Measurements from ENCODE around the gene TAF11L12. TPM values are rescaled to one million over a fixed set of nuclear protein-coding genes. Genes with fewer than 3 reads are reported as not detected.
"Not testable (repeated sequence)": the region's sequence is repeated elsewhere in the genome, so short reads cannot be mapped to it uniquely, and the experiment has no call there.

The TAF11L12 gene
- total RNA-seq (2014; rRNA removed; shearing (Covaris generic)): not detected in 2 replicates
- polyA plus RNA-seq (2015; cell fraction: cytosol; rRNA removed): not detected in 2 replicates
- polyA plus RNA-seq (2015; cell fraction: nucleus; rRNA removed): not detected in 2 replicates

DNA sequence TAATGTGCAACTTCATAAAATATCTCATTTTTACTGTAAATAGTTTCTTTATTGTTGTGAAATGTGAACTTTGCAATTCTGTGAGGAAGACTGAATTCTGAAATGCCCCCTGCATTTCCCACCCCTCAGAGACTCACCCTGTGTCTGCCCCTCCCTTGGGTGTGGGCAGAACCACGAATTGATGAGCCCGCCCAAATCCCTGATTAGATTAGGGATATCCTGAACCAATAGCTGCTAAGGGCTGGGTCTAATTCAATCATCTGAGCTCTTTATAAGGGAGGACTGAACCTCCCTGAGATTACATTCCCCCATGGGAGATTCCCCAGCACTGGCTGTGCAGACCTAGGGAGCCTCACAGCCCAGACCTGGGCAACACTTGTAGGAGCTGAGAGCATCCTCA is at the start of gene TAF11L12:
TSS of gene TAF11L12 (plus strand) at position 301 of the 400 bp plus-strand sequence.
- in situ Hi-C loops (cut with HindIII; ENCODE audit: low pct_unique_long_range_greater_than_20kb, low sequenced_read_pairs); DNase-seq (ENCODE audit: low read depth, low spot score): not testable (repeated sequence)

DNA sequence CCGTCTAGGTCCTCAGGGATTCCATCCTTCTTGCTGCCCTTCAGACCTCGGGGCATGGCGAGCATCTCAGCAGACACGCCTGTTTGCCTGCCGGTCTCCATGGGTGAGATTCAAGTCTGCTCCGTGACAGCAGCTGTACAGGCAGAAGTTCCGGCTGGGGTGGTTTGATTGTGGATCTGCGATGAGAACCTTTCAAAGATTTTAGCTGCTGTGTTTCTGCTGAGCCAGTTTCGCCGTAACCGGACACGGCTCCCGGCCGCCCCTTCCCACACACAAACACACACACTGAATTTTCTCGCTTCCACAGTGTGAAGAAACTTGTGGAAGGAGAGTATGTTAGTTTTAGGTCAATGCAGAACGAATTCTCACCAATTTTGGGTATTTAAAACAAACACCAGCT is 24.5 kb upstream of the TAF11L12 start, which contains the start of gene TAF11L7:
TSS of gene TAF11L7 (minus strand) at position 101 of the 400 bp plus-strand sequence.
- DNase-seq (ENCODE audit: low read depth, low spot score); in situ Hi-C loops (cut with HindIII; ENCODE audit: low pct_unique_long_range_greater_than_20kb, low sequenced_read_pairs): not testable (repeated sequence)

DNA sequence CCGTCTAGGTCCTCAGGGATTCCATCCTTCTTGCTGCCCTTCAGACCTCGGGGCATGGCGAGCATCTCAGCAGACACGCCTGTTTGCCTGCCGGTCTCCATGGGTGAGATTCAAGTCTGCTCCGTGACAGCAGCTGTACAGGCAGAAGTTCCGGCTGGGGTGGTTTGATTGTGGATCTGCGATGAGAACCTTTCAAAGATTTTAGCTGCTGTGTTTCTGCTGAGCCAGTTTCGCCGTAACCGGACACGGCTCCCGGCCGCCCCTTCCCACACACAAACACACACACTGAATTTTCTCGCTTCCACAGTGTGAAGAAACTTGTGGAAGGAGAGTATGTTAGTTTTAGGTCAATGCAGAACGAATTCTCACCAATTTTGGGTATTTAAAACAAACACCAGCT is 19.3 kb upstream of the TAF11L12 start, which contains the start of gene TAF11L8:
TSS of gene TAF11L8 (minus strand) at position 101 of the 400 bp plus-strand sequence.
- in situ Hi-C loops (cut with HindIII; ENCODE audit: low pct_unique_long_range_greater_than_20kb, low sequenced_read_pairs); DNase-seq (ENCODE audit: low read depth, low spot score): not testable (repeated sequence)

DNA sequence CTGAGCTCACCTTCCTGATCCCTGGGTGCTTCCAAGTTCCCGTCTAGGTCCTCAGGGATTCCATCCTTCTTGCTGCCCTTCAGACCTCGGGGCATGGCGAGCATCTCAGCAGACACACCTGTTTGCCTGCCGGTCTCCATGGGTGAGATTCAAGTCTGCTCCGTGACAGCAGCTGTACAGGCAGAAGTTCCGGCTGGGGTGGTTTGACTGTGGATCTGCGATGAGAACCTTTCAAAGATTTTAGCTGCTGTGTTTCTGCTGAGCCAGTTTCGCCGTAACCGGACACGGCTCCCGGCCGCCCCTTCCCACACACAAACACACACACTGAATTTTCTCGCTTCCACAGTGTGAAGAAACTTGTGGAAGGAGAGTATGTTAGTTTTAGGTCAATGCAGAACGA is 15.9 kb upstream of the TAF11L12 start, which contains the start of gene TAF11L9:
TSS of gene TAF11L9 (minus strand) at position 140 of the 400 bp plus-strand sequence.
- in situ Hi-C loops (cut with HindIII; ENCODE audit: low pct_unique_long_range_greater_than_20kb, low sequenced_read_pairs); DNase-seq (ENCODE audit: low read depth, low spot score): not testable (repeated sequence)

DNA sequence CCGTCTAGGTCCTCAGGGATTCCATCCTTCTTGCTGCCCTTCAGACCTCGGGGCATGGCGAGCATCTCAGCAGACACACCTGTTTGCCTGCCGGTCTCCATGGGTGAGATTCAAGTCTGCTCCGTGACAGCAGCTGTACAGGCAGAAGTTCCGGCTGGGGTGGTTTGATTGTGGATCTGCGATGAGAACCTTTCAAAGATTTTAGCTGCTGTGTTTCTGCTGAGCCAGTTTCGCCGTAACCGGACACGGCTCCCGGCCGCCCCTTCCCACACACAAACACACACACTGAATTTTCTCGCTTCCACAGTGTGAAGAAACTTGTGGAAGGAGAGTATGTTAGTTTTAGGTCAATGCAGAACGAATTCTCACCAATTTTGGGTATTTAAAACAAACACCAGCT is 12.5 kb upstream of the TAF11L12 start, which contains the start of gene TAF11L10:
TSS of gene TAF11L10 (minus strand) at position 101 of the 400 bp plus-strand sequence.
- DNase-seq (ENCODE audit: low read depth, low spot score); in situ Hi-C loops (cut with HindIII; ENCODE audit: low pct_unique_long_range_greater_than_20kb, low sequenced_read_pairs): not testable (repeated sequence)

DNA sequence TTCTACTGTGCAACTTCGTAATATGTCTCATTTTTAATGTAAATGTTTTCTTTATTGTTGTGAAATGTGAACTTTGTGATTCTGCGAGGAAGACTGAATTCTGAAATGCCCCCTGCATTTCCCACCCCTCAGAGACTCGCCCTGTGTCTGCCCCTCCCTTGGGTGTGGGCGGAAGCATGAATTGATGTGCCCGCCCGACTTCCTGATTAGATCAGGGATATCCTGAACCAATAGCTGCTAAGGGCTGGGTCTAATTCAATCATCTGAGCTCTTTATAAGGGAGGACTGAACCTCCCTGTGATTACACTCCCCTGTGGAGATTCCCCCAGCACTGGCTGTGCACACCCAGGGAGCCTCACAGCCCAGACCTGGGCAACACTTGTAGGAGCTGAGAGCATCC is 6.3 kb upstream of the TAF11L12 start, which contains the start of gene TAF11L11:
TSS of gene TAF11L11 (plus strand) at position 304 of the 400 bp plus-strand sequence.
- in situ Hi-C loops (cut with HindIII; ENCODE audit: low pct_unique_long_range_greater_than_20kb, low sequenced_read_pairs); DNase-seq (ENCODE audit: low read depth, low spot score): not testable (repeated sequence)

DNA sequence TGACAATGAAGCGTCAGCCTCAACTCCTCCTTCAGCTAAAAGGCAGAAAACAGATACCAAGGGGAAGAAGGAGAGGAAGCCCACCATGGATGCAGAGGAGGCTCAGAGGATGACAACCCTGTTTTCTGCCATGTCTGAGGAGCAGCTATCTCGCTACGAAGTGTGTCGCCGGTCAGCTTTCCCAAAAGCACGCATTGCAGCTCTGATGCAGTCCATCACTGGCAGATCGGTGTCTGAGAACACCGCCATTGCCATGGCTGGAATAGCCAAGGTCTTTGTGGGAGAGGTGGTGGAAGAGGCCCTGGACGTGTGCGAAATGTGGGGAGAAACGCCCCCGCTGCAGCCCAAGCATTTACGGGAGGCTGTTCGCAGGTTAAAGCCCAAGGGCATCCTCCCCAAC is 5.2 kb upstream of the TAF11L12 start:
- no peak for DNase-seq (ENCODE audit: low read depth, low spot score)
- in situ Hi-C loops (cut with HindIII; ENCODE audit: low pct_unique_long_range_greater_than_20kb, low sequenced_read_pairs): no loop called here

DNA sequence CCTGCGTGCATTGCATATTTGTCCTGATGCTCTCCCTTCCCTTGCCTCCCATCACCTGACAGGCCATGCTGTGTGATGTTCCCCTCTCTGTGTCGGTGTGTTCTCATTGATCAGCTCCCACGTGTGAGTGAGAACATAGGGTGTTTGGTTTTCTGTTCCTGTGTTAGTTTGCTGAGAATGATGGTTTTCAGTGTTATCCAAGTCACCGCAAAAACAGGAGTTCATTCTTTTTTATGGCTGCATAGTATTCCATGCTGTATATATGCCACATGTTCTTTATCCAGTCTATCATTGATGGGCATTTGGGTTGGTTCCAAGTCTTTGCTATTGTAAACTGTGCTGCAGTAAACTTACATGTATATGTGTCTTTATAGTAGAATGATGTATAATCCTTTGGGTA is 2.7 kb upstream of the TAF11L12 start:
- in situ Hi-C loops (cut with HindIII; ENCODE audit: low pct_unique_long_range_greater_than_20kb, low sequenced_read_pairs); DNase-seq (ENCODE audit: low read depth, low spot score): not testable (repeated sequence)

DNA sequence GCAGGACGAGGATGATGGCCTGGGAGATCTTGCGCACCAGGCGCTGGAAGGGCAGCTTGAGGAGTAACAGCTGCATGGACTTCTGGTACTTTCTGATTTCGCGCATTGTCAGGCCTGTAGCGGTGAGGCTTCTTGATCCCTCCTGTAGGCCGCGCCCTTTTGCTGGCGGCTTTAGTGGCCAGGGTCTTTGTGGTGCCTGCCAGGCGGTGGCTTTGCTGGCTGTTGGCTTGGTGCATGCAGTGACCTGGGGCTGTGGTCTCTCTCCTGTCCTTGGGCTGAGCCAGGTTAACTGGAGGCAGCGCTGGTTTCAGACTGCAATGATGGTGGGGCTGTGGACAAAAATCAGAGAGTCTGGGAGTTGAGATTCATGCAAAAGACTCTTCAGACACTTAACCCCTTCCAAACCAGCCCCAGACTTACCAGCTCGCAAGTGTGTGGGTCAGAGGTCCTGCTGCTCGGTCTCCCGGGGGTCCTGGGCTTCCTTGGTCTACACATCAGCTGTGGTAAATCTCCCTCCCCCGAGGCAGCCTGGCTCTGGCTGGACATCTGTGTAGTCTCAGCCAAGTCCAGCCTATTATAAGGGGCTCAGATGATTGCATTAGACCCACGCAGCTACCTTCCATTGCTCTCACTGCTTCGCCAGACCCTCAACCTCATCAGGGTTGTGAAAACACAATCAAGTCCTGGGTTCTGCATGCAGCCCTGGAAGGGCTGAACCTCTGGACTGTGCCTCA is 4.8 kb downstream of the TAF11L12 start:
- DNase-seq (ENCODE audit: low read depth, low spot score): no peak
- in situ Hi-C loops (cut with HindIII; ENCODE audit: low pct_unique_long_range_greater_than_20kb, low sequenced_read_pairs): no loop called here

DNA sequence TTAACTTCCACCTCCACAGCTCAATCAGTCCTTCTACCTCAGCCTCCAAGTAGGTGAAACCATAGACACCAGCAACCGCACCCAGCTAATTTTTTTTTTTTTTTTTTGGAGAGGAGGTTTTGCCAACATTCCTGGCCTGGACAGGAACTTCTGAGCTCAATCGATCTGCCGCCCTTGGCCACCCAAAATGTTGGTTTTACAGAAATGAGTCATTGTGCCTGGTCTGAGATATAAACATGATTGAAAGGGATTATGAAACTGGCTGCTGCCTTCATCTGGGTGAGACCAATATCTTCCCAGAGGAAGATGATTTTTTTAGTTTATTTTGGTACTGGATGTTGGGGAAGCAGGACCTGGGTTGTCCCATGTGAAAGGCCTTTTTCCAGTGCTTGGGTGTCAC is 9.2 kb downstream of the TAF11L12 start:
- DNase-seq (ENCODE audit: low read depth, low spot score): no peak
- in situ Hi-C loops (cut with HindIII; ENCODE audit: low pct_unique_long_range_greater_than_20kb, low sequenced_read_pairs): no loop called here

DNA sequence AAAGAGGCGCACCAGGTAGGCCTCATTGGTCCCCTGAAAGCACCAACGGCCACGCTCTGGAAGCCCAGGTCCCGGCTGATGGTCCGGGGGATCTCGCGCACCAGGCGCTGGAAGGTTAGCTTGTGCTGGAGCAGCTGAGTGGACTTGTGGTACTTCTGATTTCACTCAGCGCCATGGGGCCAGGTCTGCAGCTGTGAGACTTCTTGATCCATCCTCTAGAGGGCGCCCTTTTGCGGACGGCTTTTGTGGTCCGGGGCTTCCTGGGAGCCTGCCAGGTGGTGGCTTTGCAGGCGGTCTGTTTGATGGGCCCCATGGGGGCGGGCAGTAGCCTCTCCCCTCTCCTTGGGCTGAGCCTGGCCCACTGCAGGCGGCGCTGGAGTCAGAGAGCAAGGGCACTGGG is 10.4 kb downstream of the TAF11L12 start:
- in situ Hi-C loops (cut with HindIII; ENCODE audit: low pct_unique_long_range_greater_than_20kb, low sequenced_read_pairs): no loop called here
- DNase-seq (ENCODE audit: low read depth, low spot score): peak; percentile 21

DNA sequence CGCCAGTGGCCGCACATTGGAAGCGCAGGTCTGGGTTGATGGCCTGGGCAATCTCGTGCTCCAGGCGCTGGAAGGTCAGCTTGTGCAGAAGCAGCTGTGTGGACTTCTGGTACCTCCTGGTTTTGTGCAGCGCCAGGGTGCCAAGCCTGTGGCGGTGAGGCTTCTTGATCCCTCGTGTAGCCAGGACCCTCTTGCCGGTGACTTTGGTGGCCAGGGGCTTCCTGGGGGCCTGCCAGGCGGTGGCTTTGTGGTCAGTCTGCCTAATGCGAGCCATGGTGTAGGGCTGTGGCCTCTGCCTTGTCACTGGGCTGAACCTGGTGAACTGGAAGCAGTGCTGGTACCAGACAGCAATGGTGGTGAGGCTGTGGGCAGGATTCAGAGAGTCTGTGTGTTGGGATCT is 15.5 kb downstream of the TAF11L12 start:
- in situ Hi-C loops (cut with HindIII; ENCODE audit: low pct_unique_long_range_greater_than_20kb, low sequenced_read_pairs): no loop called here
- DNase-seq (ENCODE audit: low read depth, low spot score): no peak

DNA sequence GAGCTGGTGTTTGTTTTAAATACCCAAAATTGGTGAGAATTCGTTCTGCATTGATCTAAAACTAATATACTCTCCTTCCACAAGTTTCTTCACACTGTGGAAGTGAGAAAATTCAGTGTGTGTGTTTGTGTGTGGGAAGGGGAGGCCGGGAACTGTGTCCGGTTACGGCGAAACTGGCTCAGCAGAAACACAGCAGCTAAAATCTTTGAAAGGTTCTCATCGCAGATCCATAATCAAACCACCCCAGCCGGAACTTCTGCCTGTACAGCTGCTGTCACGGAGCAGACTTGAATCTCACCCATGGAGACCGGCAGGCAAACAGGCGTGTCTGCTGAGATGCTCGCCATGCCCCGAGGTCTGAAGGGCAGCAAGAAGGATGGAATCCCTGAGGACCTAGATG is 21.6 kb downstream of the TAF11L12 start, which contains the start of gene TAF11L13:
TSS of gene TAF11L13 (plus strand) at position 301 of the 400 bp plus-strand sequence.
- DNase-seq (ENCODE audit: low read depth, low spot score); in situ Hi-C loops (cut with HindIII; ENCODE audit: low pct_unique_long_range_greater_than_20kb, low sequenced_read_pairs): not testable (repeated sequence)

DNA sequence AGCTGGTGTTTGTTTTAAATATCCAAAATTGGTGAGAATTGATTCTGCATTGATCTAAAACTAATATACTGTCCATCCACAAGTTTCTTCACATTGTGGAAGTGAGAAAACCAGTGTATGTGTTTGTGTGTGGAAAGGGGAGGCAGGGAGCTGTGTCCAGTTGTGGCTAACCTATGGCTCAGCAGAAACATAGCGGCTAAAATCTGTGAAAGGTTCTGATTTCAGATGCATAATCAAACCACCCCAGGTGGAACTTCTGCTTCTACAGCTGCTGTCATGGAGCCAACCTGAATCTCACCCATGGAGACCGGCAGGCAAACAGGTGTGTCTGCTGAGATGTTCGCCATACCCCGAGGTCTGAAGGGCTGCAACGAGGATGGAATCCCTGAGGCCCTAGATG is 24.0 kb downstream of the TAF11L12 start, which contains the start of gene TAF11L14:
TSS of gene TAF11L14 (plus strand) at position 301 of the 400 bp plus-strand sequence.
- in situ Hi-C loops (cut with HindIII; ENCODE audit: low pct_unique_long_range_greater_than_20kb, low sequenced_read_pairs): no loop called here
- DNase-seq (ENCODE audit: low read depth, low spot score): no peak

DNA sequence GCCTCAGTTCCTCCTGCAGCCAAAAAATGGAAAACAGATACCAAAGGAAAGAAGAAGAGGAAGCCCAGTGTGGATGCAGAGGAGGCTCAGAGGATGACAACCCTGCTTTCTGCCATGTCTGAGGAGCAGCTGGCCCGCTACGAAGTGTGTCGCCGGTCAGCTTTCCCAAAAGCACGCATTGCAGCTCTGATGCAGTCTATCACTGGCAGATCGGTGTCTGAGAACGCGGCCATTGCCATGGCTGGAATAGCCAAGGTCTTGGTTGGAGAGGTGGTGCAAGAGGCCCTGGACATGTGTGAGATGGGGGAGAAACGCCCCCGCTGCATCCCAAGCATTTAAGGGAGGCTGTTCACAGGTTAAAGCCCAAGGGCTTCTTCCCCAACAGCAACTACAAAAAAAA is 39.0 kb downstream of the TAF11L12 start:
- DNase-seq (ENCODE audit: low read depth, low spot score); in situ Hi-C loops (cut with HindIII; ENCODE audit: low pct_unique_long_range_greater_than_20kb, low sequenced_read_pairs): not testable (repeated sequence)

DNA sequence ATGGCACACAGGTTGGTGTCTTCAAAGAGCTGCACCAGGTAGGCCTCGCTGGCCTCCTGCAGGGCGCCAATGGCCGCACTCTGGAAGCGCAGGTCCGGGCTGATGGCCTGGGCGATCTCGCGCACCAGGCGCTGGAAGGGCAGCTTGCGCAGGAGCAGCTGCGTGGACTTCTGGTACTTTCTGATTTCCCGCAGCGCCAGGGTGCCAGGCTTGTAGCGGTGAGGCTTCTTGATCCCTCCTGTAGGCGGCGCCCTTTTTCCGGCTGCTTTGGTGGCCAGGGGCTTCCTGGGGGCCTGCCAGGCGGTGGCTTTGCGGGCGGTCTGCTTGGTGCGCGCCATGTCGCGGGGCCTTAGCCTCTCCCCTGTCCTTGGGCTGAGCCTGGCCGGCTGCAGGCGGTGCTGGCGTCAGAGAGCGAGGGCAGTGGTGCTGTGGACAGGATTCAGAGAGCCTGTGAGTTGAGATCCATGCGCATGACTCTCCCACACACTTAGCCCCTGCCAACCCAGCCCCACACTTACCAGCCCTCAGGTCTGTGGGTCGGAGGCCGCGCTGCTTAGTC is 45.1 kb downstream of the TAF11L12 start:
- in situ Hi-C loops (cut with HindIII; ENCODE audit: low pct_unique_long_range_greater_than_20kb, low sequenced_read_pairs): not testable (repeated sequence)

DNA sequence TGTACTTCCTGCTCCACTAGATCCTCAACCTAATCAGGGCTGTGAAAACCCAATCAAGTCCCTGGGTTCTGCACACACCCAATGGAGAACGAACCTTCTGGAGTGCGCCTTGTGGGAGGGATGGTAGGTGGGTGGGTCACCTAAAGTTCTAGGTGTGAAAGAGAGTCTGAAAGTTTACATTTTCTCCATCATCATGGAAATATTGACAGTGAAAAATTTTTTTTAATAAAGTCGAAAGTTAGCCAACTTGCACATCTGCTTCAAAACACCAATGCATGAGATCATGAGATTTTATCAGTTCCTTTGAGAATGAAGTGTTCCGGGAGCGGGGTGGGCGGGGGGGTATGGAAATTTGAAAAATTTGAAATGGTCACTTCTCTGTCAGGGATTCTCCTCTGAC is 45.7 kb downstream of the TAF11L12 start:
- in situ Hi-C loops (cut with HindIII; ENCODE audit: low pct_unique_long_range_greater_than_20kb, low sequenced_read_pairs): no loop called here
- DNase-seq (ENCODE audit: low read depth, low spot score): no peak

More for the DNA sequence above, 45.1 kb downstream of the TAF11L12 start:
- DNase-seq (ENCODE audit: low read depth, low spot score): not testable (repeated sequence)

Measured in SK-MEL-5 (cell line).